B cell (primary cell): ENCODE data around the gene PSEN1.

Experiments used
- EZH2 ChIP-seq: IDR thresholded peaks from 2 replicates; pipeline ENCODE4 v1.6.1; 2012; ENCODE audit warnings: borderline replicate concordance, low read depth, mild to moderate bottlenecking, moderate library complexity, low read length; ENCODE audit not compliant: insufficient read depth, poor library complexity, severe bottlenecking
- TF ChIP-seq, protein P1 (sequence below): fragments of 200-600 bp; IDR thresholded peaks from one replicate; pipeline ENCODE4 v1.8.0; 2022; ENCODE audit warnings: antibody characterized with exemption, mild to moderate bottlenecking

DNA sequence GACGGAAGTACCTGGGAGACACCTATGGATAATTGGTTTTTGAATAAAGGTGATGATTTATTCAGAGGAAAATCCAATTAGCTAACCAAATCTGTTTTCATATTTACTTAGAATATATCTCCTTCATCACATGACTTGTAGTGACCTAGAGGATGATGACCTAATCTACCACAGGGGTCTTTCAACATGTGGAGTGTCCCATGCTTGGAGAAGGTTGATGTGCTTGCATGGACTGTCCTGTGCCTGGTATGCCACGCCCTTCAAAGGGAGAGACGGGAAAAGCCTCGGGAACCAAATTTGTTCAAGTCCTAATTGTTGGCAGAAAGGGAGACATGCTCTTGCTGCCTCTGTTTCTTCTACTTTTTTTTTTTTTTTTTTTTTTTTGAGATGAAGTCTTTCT is 89.2 kb downstream of the PSEN1 start:
- TF ChIP-seq, protein P1, sequence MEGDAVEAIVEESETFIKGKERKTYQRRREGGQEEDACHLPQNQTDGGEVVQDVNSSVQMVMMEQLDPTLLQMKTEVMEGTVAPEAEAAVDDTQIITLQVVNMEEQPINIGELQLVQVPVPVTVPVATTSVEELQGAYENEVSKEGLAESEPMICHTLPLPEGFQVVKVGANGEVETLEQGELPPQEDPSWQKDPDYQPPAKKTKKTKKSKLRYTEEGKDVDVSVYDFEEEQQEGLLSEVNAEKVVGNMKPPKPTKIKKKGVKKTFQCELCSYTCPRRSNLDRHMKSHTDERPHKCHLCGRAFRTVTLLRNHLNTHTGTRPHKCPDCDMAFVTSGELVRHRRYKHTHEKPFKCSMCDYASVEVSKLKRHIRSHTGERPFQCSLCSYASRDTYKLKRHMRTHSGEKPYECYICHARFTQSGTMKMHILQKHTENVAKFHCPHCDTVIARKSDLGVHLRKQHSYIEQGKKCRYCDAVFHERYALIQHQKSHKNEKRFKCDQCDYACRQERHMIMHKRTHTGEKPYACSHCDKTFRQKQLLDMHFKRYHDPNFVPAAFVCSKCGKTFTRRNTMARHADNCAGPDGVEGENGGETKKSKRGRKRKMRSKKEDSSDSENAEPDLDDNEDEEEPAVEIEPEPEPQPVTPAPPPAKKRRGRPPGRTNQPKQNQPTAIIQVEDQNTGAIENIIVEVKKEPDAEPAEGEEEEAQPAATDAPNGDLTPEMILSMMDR = no peak
- no peak for TF ChIP-seq EZH2
